Keratinocyte (primary cell): ENCODE measurements around the gene STX10.

ENCODE experiments used
- CTCF ChIP-seq, 3 experiments: IDR thresholded peaks in 1 of 3; conservative IDR thresholded peaks in 1 of 3; optimal IDR thresholded peaks in 1 of 3; 2 replicates in 2 of 3; 3 replicates in 1 of 3; pipeline versions ENCODE3 to v1.5.1; 2011; ENCODE audit warnings: low read length in 3 of 3, mild to moderate bottlenecking in 3 of 3, moderate library complexity in 2 of 3, control low read depth in 1 of 3, inconsistent platforms in 1 of 3; ENCODE audit not compliant: insufficient read depth in 2 of 3; ENCODE audit errors: extremely low read depth in 1 of 3
- EZH2 ChIP-seq: IDR thresholded peaks from one replicate; pipeline ENCODE4 v1.6.1; 2012; ENCODE audit warnings: inconsistent platforms, mild to moderate bottlenecking, low read length, moderate library complexity

GRCh38 chr19:13163609-13164342 is 13.6 kb upstream of the STX10 start:
- TF ChIP-seq CTCF (optimal IDR thresholded peaks at IDR 0.05 in 1 of 3, IDR thresholded peaks at IDR 0.05 in 1 of 3, conservative IDR thresholded peaks at IDR 0.05 in 1 of 3; ENCODE audit: extremely low read depth in 1 of 3, insufficient read depth in 2 of 3, low read length in 3 of 3) (no peak), EZH2 (no peak)
